Fibroblast of skin of left quadriceps (primary cell): ENCODE data around the gene CRIP3.

ENCODE experiments used
- DNase-seq, 2 experiments: peaks; one replicate each; pipeline ENCODE4 v3.0.0-alpha.2; 2013; ENCODE audit warnings: low read depth in 2 of 2

The CRIP3 gene

GRCh38 chr6:43273707-43274106, 34.9 kb downstream of the CRIP3 start:
- no peak for DNase-seq

- no peak for DNase-seq
Observed at GRCh38 chr6:43271944-43272343, 36.7 kb downstream of the CRIP3 start.

GRCh38 chr6:43271103-43271815, 37.4 kb downstream of the CRIP3 start:
- no peak for DNase-seq

GRCh38 chr6:43269273-43270007, 39.2 kb downstream of the CRIP3 start:
- no peak for DNase-seq

- no peak for DNase-seq
Observed at GRCh38 chr6:43268782-43269272, 39.8 kb downstream of the CRIP3 start.

GRCh38 chr6:43268355-43268700, 40.3 kb downstream of the CRIP3 start:
- no peak for DNase-seq

GRCh38 chr6:43267619-43268354, 40.8 kb downstream of the CRIP3 start:
- DNase-seq: no peak

- DNase-seq: no peak
Observed at GRCh38 chr6:43265564-43265963, 43.1 kb downstream of the CRIP3 start.

- DNase-seq: no peak
Observed at GRCh38 chr6:43264599-43265145, 44.0 kb downstream of the CRIP3 start.

- peak in 1 of 2 experiments; percentile 23 for DNase-seq
Observed at GRCh38 chr6:43263314-43264178, 45.1 kb downstream of the CRIP3 start.

GRCh38 chr6:43262780-43263313, 45.8 kb downstream of the CRIP3 start:
- no peak for DNase-seq

GRCh38 chr6:43262000-43262779, 46.4 kb downstream of the CRIP3 start:
- no peak for DNase-seq

GRCh38 chr6:43261198-43261597, 47.4 kb downstream of the CRIP3 start:
- DNase-seq: no peak

GRCh38 chr6:43260791-43261190, 47.8 kb downstream of the CRIP3 start:
- DNase-seq: no peak

GRCh38 chr6:43258807-43259686, 49.6 kb downstream of the CRIP3 start:
- DNase-seq: no peak

GRCh38 chr6:43258180-43258579, 50.4 kb downstream of the CRIP3 start:
- no peak for DNase-seq

- DNase-seq: no peak
Observed at GRCh38 chr6:43257367-43258145, 51.1 kb downstream of the CRIP3 start.

GRCh38 chr6:43256670-43257366, 51.8 kb downstream of the CRIP3 start:
- no peak for DNase-seq
